Kidney tubule cell (primary cell): ENCODE data around the gene SRCIN1.

Experiments used
- DNase-seq: peaks from one replicate; pipeline ENCODE4 v3.0.0-alpha.2; 2018; ENCODE audit warnings: low spot score

Gene SRCIN1

GRCh38 chr17:38617967-38618760 lies 12.4 kb upstream of the SRCIN1 start:
- no peak for DNase-seq

- no peak for DNase-seq
These were observed 11.5 kb upstream of the SRCIN1 start for GRCh38 chr17:38617074-38617860.

GRCh38 chr17:38616361-38616760 lies 10.6 kb upstream of the SRCIN1 start:
- DNase-seq = no peak

DNA sequence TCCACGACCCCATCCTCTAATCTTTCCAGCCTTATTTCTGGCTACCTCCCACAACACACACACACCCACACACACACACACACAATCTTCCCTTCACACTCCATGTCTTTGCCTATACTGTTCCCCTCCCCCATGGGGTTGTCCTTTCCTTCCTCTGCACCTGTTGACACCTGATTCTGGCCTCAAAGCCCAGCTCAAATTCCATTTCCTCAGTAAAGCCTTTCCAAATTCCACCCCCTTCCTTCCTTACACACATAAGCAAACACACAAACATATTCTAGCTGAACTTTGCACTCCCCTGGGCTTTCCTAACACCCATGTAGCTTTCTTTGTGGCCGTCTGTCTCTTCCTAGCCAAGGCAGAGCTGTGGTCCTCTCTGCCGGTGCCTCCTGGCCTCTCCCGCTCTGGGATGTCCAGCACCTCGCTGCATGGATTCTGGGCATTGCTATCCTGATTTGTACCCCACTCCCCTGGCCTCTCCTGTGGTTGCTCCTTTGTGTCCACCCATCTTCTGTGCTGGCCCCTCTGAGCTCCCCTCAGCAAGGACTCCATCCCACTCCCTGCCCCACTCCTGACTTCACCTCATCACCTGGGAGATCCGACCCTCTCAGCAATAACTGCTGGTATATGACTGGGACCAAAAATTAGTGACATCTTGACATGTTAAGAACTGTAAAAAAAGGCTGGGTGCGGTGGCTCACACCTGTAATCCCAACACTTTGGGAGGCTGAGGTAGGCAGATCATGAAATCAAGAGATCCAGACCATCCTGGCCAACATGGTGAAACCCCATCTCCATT lies 8.4 kb upstream of the SRCIN1 start:
- no peak for DNase-seq

DNA sequence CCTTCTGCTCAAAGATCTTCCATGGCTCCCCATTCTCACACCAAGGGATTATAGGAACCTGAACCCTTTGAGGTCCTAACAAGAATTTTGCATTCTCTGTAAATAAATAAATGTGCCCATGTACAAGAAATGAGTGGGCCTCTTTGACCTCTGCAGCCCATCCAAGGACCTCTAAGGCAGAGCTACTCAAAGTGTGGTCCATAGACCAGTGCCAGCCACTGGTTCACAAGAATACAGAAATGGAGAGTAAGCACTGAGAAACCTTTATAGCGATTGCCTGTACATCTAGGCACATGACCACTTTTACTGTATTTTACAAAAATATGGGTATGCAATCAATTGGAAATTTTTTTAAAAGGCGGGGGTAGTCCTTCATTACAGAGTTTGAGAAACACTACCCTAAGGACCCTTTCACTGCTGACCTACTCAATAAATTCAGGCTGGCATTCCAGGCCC lies 7.8 kb upstream of the SRCIN1 start:
- DNase-seq = no peak

DNA sequence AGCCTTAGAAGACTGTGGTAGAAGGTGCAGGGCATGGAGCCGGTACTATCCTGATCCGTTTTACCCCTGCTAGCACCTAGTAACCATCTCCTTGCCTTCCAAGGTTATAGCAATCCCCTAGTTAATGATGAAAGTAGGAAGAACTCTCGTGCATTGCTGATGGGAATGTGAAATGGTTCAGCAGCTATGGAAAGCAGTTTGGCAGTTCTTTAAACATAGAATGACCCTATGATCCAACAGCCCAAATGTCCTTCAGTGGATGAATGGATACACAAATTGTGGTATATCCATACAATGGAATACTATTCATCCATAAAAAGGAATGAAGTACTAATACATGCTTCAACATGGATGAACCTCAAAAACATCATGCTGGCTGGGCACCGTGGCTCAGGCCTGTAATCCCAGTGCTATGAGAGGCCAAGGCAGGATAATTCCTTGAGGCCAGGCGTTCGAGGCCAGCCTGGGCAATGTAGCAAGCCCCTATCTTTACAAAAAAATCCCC lies 6.2 kb upstream of the SRCIN1 start:
- no peak for DNase-seq

- no peak for DNase-seq
These were observed 5.5 kb upstream of the SRCIN1 start for GRCh38 chr17:38611070-38611786.

- no peak for DNase-seq
These were observed 3.7 kb upstream of the SRCIN1 start for GRCh38 chr17:38609280-38610031.

DNA sequence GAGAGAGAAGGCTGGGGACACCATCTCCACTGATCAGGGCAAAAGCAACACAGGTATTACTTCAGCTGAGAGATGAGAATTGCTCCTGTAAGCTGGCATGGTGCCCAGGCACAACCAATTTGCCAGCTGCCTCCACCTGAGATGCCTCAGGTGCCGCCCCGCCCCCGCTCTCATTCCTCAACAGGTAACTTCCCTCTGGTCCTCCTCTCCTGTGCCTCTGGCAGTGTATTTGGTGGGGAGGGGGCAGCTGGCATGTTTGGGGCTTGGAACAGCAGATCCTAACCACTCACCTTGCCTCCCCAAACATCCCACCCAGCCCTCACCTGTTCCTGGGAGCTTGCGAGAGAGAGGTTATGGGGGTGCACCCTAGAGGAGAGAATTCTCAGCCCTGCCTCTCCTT lies 2.9 kb upstream of the SRCIN1 start:
- DNase-seq = no peak

GRCh38 chr17:38606646-38607611 lies 1.2 kb upstream of the SRCIN1 start:
- DNase-seq = no peak

- DNase-seq = no peak
These were observed 326 bp downstream of the SRCIN1 start for GRCh38 chr17:38605411-38605840.

DNA sequence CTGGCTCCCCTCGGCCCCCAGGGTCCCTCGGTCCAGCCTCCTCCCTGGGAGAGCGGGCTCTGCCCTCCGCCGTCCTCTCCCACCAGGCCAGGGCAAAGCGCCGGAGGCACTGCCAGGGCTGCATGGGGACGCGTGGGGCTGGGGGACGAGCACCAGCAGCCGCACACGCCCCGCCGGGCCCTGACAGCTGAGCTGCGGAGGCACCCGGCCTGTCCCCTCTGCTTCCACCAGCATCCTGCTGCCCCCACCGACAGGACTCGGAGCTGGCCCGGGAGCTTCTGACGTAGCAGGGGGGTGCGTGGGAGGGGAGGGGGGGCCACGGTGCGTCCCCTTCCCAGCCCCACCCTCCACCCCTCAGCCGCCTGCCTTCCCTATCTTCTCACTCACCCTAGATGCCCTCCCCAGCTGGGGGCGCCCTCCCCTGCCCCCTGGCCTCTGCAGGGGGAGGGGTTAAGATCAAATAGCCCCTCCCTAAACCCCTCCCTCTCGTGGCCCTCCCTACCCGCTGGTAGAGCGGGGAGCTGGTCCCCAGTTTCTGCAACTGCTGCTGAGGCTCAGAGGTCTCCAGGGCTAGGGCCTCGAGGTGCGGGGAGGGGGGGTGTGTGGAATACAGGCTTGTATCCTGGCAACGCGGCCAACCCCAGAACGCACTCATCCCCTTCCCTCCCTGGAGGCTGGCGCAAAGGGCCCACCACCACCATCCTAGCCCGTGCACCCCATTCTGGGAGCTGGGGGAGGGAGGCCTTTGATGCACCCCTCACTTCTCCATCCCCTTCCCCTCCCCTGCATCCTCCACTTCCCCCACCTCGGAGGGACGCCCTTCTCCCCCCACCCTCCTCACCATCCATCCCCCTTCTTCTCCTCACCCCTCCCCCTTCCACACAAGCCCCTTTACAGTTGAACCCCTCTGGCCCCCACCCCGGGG lies 1.0 kb downstream of the SRCIN1 start:
- no peak for DNase-seq

DNA sequence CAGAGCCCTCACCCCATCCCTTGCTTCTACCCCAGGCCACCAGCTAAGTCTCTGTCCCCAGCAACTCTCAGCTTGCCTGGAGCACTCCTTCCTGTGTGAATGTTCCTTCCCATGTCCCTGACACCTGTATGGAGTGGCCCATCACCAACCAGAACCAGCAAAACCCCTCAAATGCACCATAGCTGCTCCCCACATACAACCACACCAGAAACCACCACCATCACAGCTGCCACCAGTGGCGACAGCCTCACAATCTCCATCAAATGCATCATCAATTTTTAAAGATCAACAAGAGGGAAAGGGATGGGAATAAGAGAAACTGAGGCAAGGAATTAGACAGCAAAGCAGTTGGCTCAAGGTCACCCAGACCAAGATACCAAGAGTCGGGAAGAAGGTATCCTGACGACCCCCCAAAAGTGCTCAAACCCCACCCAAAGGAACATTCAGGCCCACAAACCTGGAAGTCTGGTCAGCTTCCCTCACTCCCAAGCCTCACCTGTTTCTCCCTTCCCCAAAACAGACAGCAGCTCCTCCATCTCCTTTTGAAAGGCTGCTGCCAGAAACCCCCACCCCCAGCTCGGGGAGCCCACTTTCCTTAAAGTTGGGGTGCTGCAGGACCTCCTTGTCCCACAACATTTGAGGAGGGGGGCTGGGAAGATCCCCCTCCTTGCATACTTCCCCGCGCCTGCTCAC lies 1.8 kb downstream of the SRCIN1 start:
- DNase-seq = no peak

- no peak for DNase-seq
These were observed 2.6 kb downstream of the SRCIN1 start for GRCh38 chr17:38602956-38603785.

GRCh38 chr17:38602453-38602852 lies 3.3 kb downstream of the SRCIN1 start:
- no peak for DNase-seq

DNA sequence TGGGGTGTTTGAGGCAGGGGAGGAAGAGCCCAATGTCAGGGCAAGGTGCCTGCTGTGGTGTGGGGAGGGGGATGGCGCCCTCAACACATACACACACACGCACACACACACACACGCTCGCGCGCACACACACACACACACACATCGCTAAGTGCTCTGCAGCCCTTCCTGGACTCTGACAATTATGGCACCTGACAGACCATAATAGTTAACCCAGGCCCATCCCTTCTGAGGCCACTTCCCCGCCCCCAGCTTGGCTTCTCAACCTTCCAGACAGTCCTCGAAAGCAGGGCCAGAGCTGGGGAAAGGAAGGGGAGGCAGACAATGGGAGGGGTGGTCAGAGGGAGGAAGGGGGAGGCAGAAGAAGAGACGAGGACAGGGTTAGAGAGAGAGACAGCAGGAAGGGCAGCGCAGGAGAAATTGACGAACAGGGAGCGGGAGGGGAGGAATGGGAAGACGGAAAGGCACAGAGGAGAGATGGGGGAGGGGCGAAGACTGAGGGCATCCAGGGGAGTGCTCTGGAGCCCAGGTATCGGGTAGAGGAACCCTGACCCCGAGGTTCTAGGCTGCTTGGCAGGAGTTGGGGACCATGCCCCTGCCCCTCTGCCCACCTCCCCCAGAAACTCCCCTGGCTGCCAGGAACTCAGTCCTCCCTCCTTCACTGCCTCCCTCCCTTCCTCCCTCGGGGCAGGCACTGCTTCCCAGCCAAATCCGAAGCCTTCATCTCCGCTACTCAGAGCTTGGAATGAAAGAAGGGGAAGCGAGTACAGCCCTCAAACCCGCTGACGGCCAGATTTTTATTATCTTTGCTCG lies 4.0 kb downstream of the SRCIN1 start:
- peak; percentile 10 for DNase-seq
